Pancreas (tissue), 10 donors: ENCODE measurements around the gene CDC42BPA. TPM values are rescaled to one million over a fixed set of nuclear protein-coding genes. Genes with fewer than 3 reads are reported as not detected.

Experiments
- ATAC-seq, 4 donors: fragments of 200-7000 bp; cut with Tn5 transposase; one replicate each; pipeline versions ENCODE4 v1.8.0 to v1.9.1; 2020; ENCODE audit warnings: mild to moderate bottlenecking in 4 of 4, moderate library complexity in 4 of 4
- DNase-seq, 6 donors: peaks; one replicate each; pipeline ENCODE4 v3.0.0-alpha.2; 2020
- FAIRE-seq: peaks from 2 replicates; lab custom pipeline; 2012; peaks lifted over from hg19 to GRCh38; lab: Jason Lieb, UNC
- H3K27ac ChIP-seq, 4 donors: fragments of 200-600 bp; sonication (generic); 1 replicate in 3 of 4; 2 replicates in 1 of 4; pipeline versions ENCODE4 v1.5.0 to v1.8.0; 2020
- H3K27me3 ChIP-seq, 4 donors: fragments of 200-600 bp; one replicate each; pipeline ENCODE4 v1.8.0; 2021
- H3K36me3 ChIP-seq, 3 donors: fragments of 200-600 bp; sonication (generic) in 1 of 3; one replicate each; pipeline versions ENCODE4 v1.5.0 to v1.8.0; 2020 to 2021
- H3K4me1 ChIP-seq, 3 donors: fragments of 200-600 bp; one replicate each; pipeline ENCODE4 v1.8.0; 2021
- H3K4me3 ChIP-seq, 4 donors: fragments of 200-600 bp; sonication (generic) in 2 of 4; one replicate each; pipeline versions ENCODE4 v1.5.0 to v1.8.0; 2020 to 2021
- H3K9me3 ChIP-seq, 4 donors: fragments of 200-600 bp; one replicate each; pipeline ENCODE4 v1.8.0; 2021
- CTCF ChIP-seq, 4 donors: fragments of 200-600 bp; sonication (generic) in 3 of 4; IDR thresholded peaks; one replicate each; pipeline versions ENCODE4 v1.5.0 to v1.8.0; 2021; ENCODE audit warnings: antibody characterized with exemption in 4 of 4
- WGBS, 2 donors: extraction: QIAGEN DNeasy Blood & Tissue Kit; methylation state at CpG; one replicate each; pipeline ENCODE4 v1.1.7; 2013; 5-methylcytosine and 5-hydroxymethylcytosine counted together
- intact Hi-C, 3 donors: fragments of 100-400 bp; cut with DNase I; formaldehyde crosslinking; loops; one replicate each; pipeline versions ENCODE4 v1.11.1 to v1.14.2; 2022
- polyA plus RNA-seq, 2 donors: library from polyadenylated mRNA; stranded (reverse); fragments of 200-250 nt; gene quantifications; one replicate each; pipeline ENCODE4 v1.2.3, GENCODE V29; 2013
- total RNA-seq, 6 donors: library from RNA; stranded (reverse); fragmentation: NEBNext Ultra II Directional in 4 of 6; extraction: Animal tissue kit (Norgen Biotek cat#: 25700) in 4 of 6; gene quantifications; one replicate each; pipeline versions ENCODE4 v1.2.1 to v1.2.4, GENCODE V29; 2021 to 2023
- donor health status: healthy with polysubstance abuse.
- donor health status: DM: no; HTN: no; CAD: no; lungs with moderate emphysema.
- donor health status: DM: no; HTN: no; CAD: no.
- donor health status: control.
- donor health status: control.
- donor health status: Bipolar disorder and iron deficiency.
- donor health status: DM: yes; HTN: yes; CAD: no.
- donor health status: DM: no; HTN: no; CAD: no.
- donor health status: DM: no; HTN: no; CAD: no.
- donor health status: DM: yes; HTN: yes; CAD: no.

CDC42BPA gene
- total and polyA plus RNA-seq, 8 donors, result 5.3 to 22.5 (median 16.5) TPM

GRCh38 chr1:227038401-227038800, 279.9 kb downstream of the CDC42BPA start:
- H3K9me3 ChIP-seq, result no peaks in the 10 kb centered on the region
- ATAC-seq, result no peak
- TF ChIP-seq CTCF (IDR thresholded peaks at IDR 0.05), result no peak
- H3K27me3 ChIP-seq, result no peaks in the 10 kb centered on the region
- H3K4me3 ChIP-seq, result no peak overlapping the region
- H3K36me3 ChIP-seq, result no peaks in the 10 kb centered on the region
- 95 to 100% methylated on average over 1 of the region's 1 CpG for WGBS, 2 donors
- peaks cover 0 to 6% (median 0%) of the 10 kb centered on the region in 3 donors for H3K4me1 ChIP-seq
- H3K27ac ChIP-seq, result no peak overlapping the region
- intact Hi-C loops, result no loop called here
- no peak for DNase-seq
- no peak for FAIRE-seq

GRCh38 chr1:227037121-227037520, 281.2 kb downstream of the CDC42BPA start:
- no peak for DNase-seq
- no peaks in the 10 kb centered on the region for H3K36me3 ChIP-seq
- intact Hi-C loops, result no loop called here
- 90 to 94% methylated on average over 1 of the region's 1 CpG for WGBS, 2 donors
- H3K27ac ChIP-seq, result no peak overlapping the region
- H3K4me3 ChIP-seq, result no peak overlapping the region
- no peak for TF ChIP-seq CTCF (IDR thresholded peaks at IDR 0.05)
- peaks cover 0 to 6% (median 0%) of the 10 kb centered on the region in 3 donors for H3K4me1 ChIP-seq
- no peaks in the 10 kb centered on the region for H3K27me3 ChIP-seq
- H3K9me3 ChIP-seq, result no peaks in the 10 kb centered on the region
- no peak for FAIRE-seq
- ATAC-seq, result no peak

- FAIRE-seq (no peak), DNase-seq (no peak), ATAC-seq (no peak)
- Histone ChIP-seq H3K4me1 (no peaks in the 10 kb centered on the region), H3K27me3 (no peaks in the 10 kb centered on the region), H3K4me3 (no peak overlapping the region), H3K36me3 (no peaks in the 10 kb centered on the region), H3K9me3 (no peaks in the 10 kb centered on the region), H3K27ac (no peak overlapping the region)
- no peak for TF ChIP-seq CTCF (IDR thresholded peaks at IDR 0.05)
- intact Hi-C loops, result no loop called here
- WGBS, 2 donors, result 42 to 72% methylated on average over 2 of the region's 2 CpGs
Measured at GRCh38 chr1:227035316-227035715, 283.0 kb downstream of the CDC42BPA start.

GRCh38 chr1:227033880-227034279, 284.4 kb downstream of the CDC42BPA start:
- peaks cover 0 to 11% (median 0%) of the 10 kb centered on the region in 3 donors for H3K36me3 ChIP-seq
- ATAC-seq (no peak), FAIRE-seq (no peak), DNase-seq (no peak)
- WGBS, 2 donors, result 62 to 80% methylated on average over 2 of the region's 2 CpGs
- no peak for TF ChIP-seq CTCF (IDR thresholded peaks at IDR 0.05)
- no peaks in the 10 kb centered on the region for H3K9me3 ChIP-seq
- no peaks in the 10 kb centered on the region for H3K27me3 ChIP-seq
- intact Hi-C loops, result no loop called here
- no peaks in the 10 kb centered on the region for H3K4me1 ChIP-seq
- no peak overlapping the region for H3K4me3 ChIP-seq
- H3K27ac ChIP-seq, result no peak overlapping the region

- FAIRE-seq, result no peak
- no peak for ATAC-seq
- no peaks in the 10 kb centered on the region for H3K27me3 ChIP-seq
- intact Hi-C loops, result no loop called here
- H3K9me3 ChIP-seq, result no peaks in the 10 kb centered on the region
- DNase-seq, result no peak
- H3K4me3 ChIP-seq, result no peak overlapping the region
- H3K4me1 ChIP-seq, result no peaks in the 10 kb centered on the region
- H3K27ac ChIP-seq, result no peak overlapping the region
- TF ChIP-seq CTCF (IDR thresholded peaks at IDR 0.05), result no peak
- WGBS, 2 donors, result 83 to 84% methylated on average over 3 of the region's 3 CpGs
- H3K36me3 ChIP-seq, result peaks cover 0 to 26% (median 3%) of the 10 kb centered on the region in 3 donors
Measured at GRCh38 chr1:227032396-227032795, 285.9 kb downstream of the CDC42BPA start.
